GM12872 (cell line): ENCODE data around the gene TSPAN8.

ENCODE experiments used
- CTCF ChIP-seq: IDR thresholded peaks from 3 replicates; pipeline ENCODE4 v1.5.1; 2011; ENCODE audit warnings: low read depth, mild to moderate bottlenecking, low read length, moderate library complexity; ENCODE audit not compliant: insufficient read depth

Gene TSPAN8

GRCh38 chr12:71164166-71164565 lies 6.4 kb upstream of the TSPAN8 start:
- no peak for TF ChIP-seq CTCF

- TF ChIP-seq CTCF: no peak
Observed at GRCh38 chr12:71162832-71163763, 5.3 kb upstream of the TSPAN8 start.

GRCh38 chr12:71161591-71161990 lies 3.8 kb upstream of the TSPAN8 start:
- no peak for TF ChIP-seq CTCF

GRCh38 chr12:71160585-71160984 lies 2.8 kb upstream of the TSPAN8 start:
- no peak for TF ChIP-seq CTCF

GRCh38 chr12:71159878-71160277 lies 2.1 kb upstream of the TSPAN8 start:
- no peak for TF ChIP-seq CTCF

GRCh38 chr12:71159264-71159663 lies 1.5 kb upstream of the TSPAN8 start:
- no peak for TF ChIP-seq CTCF

GRCh38 chr12:71158361-71158882 lies 623 bp upstream of the TSPAN8 start:
- no peak for TF ChIP-seq CTCF
